ENCODE results near the gene TTF2. TPM values are rescaled to one million over a fixed set of nuclear protein-coding genes. Genes with fewer than 3 reads are reported as not detected.

TTF2 gene
- total RNA-seq, 1 experiment from 2014 or later = 88.8 TPM

- H3K9me3 Mint-ChIP-seq = no peaks in the 10 kb centered on the region
- CTCF ChIA-PET = interaction anchor here (1.0 kb wide), 1 partner anchor 99 kb away, joined by 3 read pairs; no protein-coding TSS in a partner anchor
- peaks cover 4% of the 10 kb centered on the region for H3K27me3 Mint-ChIP-seq (ENCODE audit: low read depth)
- ATAC-seq (no peak), DNase-seq (ENCODE audit: low spot score) (no peak)
- H3K4me1 Mint-ChIP-seq = peaks cover 25% of the 10 kb centered on the region
- TF ChIP-seq NR1H2 (CRISPR knock-in tag; IDR thresholded peaks at IDR 0.05) = no peak
- TF ChIP-seq FOXJ3 (CRISPR knock-in tag; IDR thresholded peaks at IDR 0.05; ENCODE audit: borderline replicate concordance) = no peak
- no peak for TF ChIP-seq GABPB1 (CRISPR knock-in tag; IDR thresholded peaks at IDR 0.05)
- no peak for TF ChIP-seq ETV6 (CRISPR knock-in tag; IDR thresholded peaks at IDR 0.05)
- no peak for TF ChIP-seq ZNF512 (CRISPR knock-in tag; IDR thresholded peaks at IDR 0.05; ENCODE audit: borderline replicate concordance)
- TF ChIP-seq TP53 (CRISPR knock-in tag; IDR thresholded peaks at IDR 0.05) = no peak
- TF ChIP-seq NFE2L1 (CRISPR knock-in tag; IDR thresholded peaks at IDR 0.05) = no peak
- no peak for TF ChIP-seq ZSCAN18 (CRISPR knock-in tag; IDR thresholded peaks at IDR 0.05)
- TF ChIP-seq MAX (CRISPR knock-in tag; IDR thresholded peaks at IDR 0.05) = no peak
- no peak for TF ChIP-seq CDX4 (CRISPR knock-in tag; IDR thresholded peaks at IDR 0.05; ENCODE audit: borderline replicate concordance)
- no peak for TF ChIP-seq JUN (CRISPR knock-in tag; IDR thresholded peaks at IDR 0.05)
- no peak for TF ChIP-seq GRHL2 (CRISPR knock-in tag; IDR thresholded peaks at IDR 0.05; ENCODE audit: insufficient replicate concordance, severe bottlenecking)
- TF ChIP-seq OVOL2 (CRISPR knock-in tag; IDR thresholded peaks at IDR 0.05; ENCODE audit: borderline replicate concordance) = no peak
- no peak overlapping the region for H3K27ac Mint-ChIP-seq
- POLR2A ChIA-PET = no interaction called here
- H3K36me3 Mint-ChIP-seq = no peaks in the 10 kb centered on the region
- H3K4me3 Mint-ChIP-seq = no peak overlapping the region
Observed at GRCh38 chr1:117033772-117034171, 26.4 kb upstream of the TTF2 start.

GRCh38 chr1:117034791-117035290 lies 25.3 kb upstream of the TTF2 start:
- ChIA-PET POLR2A (no interaction called here), CTCF (no interaction called here)
- peaks cover 4% of the 10 kb centered on the region for H3K27me3 Mint-ChIP-seq (ENCODE audit: low read depth)

More at GRCh38 chr1:117034791-117035290, 25.3 kb upstream of the TTF2 start:
- Mint-ChIP-seq H3K4me3 (no peak overlapping the region), H3K9me3 (no peaks in the 10 kb centered on the region), H3K27ac (no peak overlapping the region), H3K36me3 (no peaks in the 10 kb centered on the region), H3K4me1 (peaks cover 25% of the 10 kb centered on the region)
- TF ChIP-seq ZNF219 (CRISPR knock-in tag; IDR thresholded peaks at IDR 0.05; ENCODE audit: borderline replicate concordance) (no peak), RORB (CRISPR knock-in tag; IDR thresholded peaks at IDR 0.05) (no peak), AR (CRISPR knock-in tag; IDR thresholded peaks at IDR 0.05) (no peak), ATF6 (CRISPR knock-in tag; IDR thresholded peaks at IDR 0.05) (no peak)
- DNase-seq (ENCODE audit: low spot score) = no peak
- peak; percentile 28 for ATAC-seq
